HL-60/S4 treated with phorbol 12-myristate 13-acetate at 8.2 ng/mL for 4 days and 3 days (cell line): ENCODE data around the gene CCKAR.

Experiments
- in situ Hi-C: fragments of 300-500 bp; cut with MboI; formaldehyde crosslinking; loops from 2 replicates; pipeline ENCODE4 v1.15.0; 2022; ENCODE audit warnings: low sequenced_read_pairs

The CCKAR gene

GRCh38 chr4:26491449-26492170 lies 1.3 kb upstream of the CCKAR start:
- in situ Hi-C loops: no loop called here

- in situ Hi-C loops: no loop called here
Measured at GRCh38 chr4:26490960-26491284, 638 bp upstream of the CCKAR start.

DNA sequence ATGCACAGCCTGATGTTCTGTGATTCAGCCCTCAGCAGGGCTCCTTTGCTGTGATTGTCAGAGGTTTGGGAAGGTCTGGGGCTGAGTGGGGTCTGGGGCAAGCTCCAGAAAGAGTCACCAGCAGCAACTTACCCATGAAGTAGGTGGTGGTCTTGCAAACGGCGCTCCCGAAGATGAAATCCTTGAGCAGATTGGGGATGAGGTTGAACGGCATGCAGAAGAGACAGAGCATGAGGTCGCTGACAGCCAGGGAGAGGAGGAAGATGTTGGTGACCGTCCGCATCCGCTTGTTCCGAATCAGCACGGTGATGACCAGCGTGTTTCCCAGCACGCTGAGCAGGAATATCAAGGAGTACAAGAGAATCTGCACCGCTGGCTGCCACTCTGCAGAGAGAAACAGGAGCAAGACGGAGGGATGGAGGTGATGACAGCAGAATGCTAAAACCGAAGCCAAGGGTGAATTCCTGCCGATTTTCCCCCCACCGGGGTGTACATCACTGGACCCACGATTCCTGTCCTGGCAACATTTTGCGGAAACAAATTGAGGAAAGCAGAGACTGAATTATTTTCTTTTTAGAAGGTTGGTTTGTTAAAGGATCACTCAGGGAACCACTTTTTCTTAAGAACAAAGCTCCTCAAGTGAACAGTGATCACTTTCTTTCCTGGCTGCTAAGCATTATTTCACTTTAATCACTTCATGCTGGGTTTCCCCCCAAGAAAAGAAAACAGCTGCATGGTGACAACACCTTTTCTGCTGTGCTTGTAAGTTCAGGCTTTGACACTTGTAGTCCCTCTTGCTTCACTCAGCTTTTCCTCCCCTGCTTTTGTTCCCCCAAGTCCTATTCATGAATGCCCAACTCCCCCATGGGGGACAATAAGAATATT lies 941 bp downstream of the CCKAR start:
- in situ Hi-C loops: no loop called here

DNA sequence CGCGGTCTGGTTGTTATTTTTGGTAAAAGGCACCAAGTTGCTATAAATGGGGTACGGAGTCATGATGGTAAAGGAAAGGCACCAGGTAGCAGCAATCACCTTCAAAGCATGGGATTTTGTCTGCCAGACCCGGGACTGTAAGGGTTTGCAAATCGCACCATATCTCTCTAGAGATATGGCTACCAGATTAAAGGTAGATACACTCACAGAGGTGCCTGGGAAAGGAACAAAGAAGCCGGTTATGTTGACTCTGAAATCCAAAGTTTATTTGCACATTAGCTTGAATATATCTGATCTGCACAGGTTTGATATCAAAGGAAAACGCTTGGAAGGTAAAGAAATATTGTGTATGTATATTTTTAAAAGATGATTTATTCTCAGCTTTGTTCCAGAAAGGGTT lies 4.6 kb downstream of the CCKAR start:
- in situ Hi-C loops: no loop called here

- in situ Hi-C loops: no loop called here
Measured at GRCh38 chr4:26484516-26484915, 5.8 kb downstream of the CCKAR start.

DNA sequence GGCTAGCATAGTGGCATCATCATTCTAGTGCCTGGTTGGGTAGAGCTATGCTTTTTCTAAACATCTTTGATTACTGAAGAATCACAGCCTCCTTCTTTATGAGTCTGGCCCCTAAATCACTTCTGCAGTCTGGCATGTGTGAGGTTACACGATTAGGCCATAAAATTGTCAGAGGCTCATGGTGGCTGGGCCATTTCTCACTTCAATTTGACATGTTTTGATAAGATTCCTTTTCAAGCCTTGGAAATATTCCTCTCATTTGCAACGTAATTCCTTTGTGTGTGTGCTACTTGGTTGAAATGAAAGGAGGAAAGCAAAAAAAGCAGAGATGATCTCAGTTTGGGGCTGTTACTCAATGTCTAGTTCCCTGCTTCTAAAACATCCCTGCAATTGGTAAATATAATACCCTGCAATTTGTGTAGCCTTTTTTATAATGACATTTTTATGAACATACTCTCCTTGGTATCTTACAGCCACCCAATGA lies 6.2 kb downstream of the CCKAR start:
- in situ Hi-C loops: no loop called here

DNA sequence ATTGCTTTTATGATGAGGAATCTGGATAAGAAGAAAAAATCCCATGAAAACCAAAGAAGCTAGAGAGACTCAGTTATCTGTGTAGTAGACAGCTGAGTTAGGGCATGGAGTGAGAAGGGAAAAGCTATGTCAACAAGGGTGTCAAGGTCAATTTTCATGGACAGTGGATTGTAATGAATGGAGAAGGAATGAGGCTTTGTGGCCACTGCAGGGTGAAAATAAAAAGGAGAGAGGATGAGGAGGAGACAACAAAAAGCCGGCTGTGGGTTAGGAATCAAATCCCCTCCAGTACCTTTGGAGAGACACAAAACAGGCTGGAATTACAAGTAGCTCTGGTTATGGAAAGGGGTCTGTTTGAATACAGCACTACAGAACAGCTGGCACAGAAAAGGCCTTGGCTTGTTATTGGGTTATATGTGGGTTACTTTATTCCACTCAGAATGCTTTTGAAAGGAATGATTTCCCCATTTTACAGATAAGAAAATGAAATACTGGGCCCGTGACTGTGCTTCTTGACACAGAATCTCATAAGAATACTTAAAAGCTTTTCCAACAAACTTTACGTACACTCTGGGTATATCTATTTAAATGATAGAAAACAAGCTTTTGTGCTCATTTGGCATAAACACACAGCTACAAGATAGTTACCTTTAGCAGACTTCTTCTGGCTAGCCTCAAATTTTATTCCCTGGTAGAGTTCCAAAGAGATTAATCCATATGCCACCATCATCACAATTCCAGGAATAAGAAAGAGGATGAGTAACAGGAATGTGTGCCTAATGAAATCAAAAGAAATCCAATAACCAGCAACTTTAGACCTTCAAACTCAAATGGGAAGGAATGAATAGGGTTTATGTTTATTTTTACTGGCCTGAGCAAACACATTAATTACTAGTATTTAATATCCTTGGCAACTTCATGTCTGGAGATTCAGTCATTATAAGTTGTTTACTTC lies 7.5 kb downstream of the CCKAR start:
- in situ Hi-C loops: no loop called here

GRCh38 chr4:26478330-26478729 lies 12.0 kb downstream of the CCKAR start:
- in situ Hi-C loops: no loop called here

DNA sequence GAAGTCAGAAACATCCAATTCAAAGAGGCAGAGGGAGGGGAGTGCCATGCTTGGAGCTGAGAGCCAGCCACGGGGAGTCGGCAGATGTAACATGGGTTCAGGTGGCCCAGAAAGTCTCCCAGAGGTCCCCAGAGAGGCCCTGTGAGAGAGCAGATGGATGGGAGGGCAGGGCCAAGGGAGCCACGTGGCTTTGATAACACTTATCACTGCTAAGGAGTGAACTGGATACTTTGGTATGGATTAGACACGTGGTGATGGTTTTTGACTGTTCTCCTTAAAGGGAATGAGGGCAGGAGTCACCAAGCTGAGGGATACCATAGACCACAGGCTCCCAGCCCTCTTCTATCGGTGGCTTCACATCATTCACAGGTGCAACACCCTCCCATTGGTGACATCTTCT lies 13.7 kb downstream of the CCKAR start:
- in situ Hi-C loops: no loop called here

DNA sequence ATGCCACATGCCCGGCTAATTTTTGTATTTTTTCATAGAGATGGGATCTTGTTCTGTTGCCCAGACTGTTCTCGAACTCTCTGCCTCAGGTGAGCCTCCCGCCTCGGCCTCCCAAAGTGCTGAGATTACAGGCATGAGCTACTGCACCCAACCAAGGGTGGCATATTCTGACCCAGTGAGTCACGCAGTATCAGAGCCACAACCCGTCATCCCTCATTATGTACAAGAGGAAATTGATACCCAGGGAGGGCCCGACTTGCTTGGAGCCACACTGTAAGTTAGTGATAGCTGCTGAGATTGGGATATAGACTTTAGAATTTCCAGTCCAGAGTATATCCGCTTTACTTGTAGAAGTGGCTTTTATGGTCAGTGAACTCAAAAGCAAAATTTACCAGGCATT lies 14.6 kb downstream of the CCKAR start:
- in situ Hi-C loops: no loop called here

DNA sequence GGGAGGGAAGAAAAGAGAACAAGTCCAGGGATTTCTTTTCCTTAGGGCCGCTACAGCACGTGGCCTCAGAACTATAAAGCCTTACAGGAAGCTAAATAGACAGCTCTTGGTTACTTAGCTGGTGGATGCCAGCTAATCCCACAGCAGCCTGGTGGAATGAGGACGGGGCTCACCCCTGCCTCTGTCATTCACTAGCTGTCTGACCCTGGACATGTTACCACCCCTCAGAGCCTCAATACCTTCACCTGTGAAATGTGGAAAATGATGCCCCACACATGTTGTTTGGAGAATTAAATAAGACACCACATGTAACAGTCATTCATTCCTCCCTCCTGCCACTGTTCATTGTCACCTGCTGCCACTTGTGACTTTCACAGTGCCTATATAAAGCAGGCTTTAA lies 15.7 kb downstream of the CCKAR start:
- in situ Hi-C loops: loop anchor here (25.0 kb wide), 1 partner anchor 538 kb away; no protein-coding TSS in a partner anchor

- in situ Hi-C loops: loop anchor here (25.0 kb wide), 1 partner anchor 538 kb away; no protein-coding TSS in a partner anchor
Measured at GRCh38 chr4:26473893-26474292, 16.4 kb downstream of the CCKAR start.

DNA sequence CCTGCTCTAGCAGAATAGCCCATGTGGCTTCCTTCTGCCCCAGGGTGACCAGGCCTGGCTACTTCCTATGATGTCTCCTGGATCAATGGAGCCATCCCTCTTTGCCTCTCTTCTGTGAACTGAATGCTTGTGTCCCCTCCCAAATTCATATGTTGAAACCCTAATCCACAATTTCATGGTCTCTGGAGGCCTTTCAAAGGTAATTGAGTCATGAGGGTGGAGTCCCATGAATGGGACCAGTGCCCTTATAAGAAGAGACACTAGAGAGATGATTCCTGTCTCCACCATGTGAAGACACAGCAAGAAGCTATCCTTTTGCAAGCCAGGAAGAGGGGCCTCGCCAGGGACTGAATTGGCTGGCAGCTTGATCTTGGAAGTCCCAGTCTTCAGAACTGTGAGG lies 18.4 kb downstream of the CCKAR start:
- in situ Hi-C loops: loop anchor here (25.0 kb wide), 1 partner anchor 540 kb away; no protein-coding TSS in a partner anchor

- in situ Hi-C loops: loop anchor here (25.0 kb wide), 1 partner anchor 543 kb away; no protein-coding TSS in a partner anchor
Measured at GRCh38 chr4:26468977-26469376, 21.3 kb downstream of the CCKAR start.

GRCh38 chr4:26468283-26468949 lies 21.9 kb downstream of the CCKAR start:
- in situ Hi-C loops: loop anchor here (25.0 kb wide), 1 partner anchor 544 kb away; no protein-coding TSS in a partner anchor

DNA sequence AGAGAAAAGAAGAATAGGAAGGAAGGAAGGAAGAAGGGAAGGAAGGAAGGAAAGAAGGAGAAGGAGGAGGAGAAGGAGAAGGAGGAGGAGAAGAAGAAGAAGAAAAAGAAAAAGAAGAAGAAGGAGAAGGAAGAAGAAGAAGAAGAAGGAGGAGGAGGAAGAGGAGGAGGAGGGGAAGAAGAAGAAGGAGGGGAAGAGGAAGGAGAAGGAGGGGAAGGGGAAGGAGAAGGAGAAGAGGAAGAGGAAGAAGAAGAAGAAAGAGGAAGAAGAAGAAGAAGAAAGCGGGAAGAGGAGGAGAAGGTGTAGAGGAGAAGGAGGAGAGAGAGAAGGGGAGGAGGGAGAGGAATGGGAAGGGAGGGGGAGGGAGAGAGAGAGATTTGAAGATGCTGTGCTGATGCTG lies 22.6 kb downstream of the CCKAR start:
- in situ Hi-C loops: loop anchor here (25.0 kb wide), 1 partner anchor 545 kb away; no protein-coding TSS in a partner anchor

GRCh38 chr4:26466578-26467270 lies 23.6 kb downstream of the CCKAR start:
- in situ Hi-C loops: loop anchor here (25.0 kb wide), 1 partner anchor 546 kb away; no protein-coding TSS in a partner anchor

- in situ Hi-C loops: loop anchor here (25.0 kb wide), 1 partner anchor 548 kb away; no protein-coding TSS in a partner anchor
Measured at GRCh38 chr4:26464420-26465095, 25.7 kb downstream of the CCKAR start.

DNA sequence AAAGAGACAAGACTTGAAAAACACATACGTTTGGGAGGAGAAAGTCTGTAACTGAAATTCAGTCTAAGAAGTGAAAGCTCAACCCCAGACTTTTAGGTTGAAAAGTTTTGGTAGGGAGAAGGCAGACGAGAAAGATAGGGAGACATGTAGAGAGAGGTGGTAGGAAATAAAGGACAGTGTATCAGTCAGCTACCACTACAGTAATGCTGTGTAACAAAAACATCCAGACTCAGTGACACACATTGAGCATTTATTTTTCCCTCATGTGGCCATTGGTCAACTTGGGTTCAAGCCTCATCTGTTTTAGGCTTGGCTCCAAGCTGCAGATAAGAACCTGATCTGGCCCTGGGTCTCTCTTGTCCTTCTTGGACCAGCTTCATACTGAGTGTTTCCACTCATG lies 26.9 kb downstream of the CCKAR start:
- in situ Hi-C loops: loop anchor here (25.0 kb wide), 1 partner anchor 549 kb away; no protein-coding TSS in a partner anchor
